CD4-positive, alpha-beta T cell (primary cell): Measurements from ENCODE around the gene HIVEP3. TPM values are rescaled to one million over a fixed set of nuclear protein-coding genes. Genes with fewer than 3 reads are reported as not detected.

Experiments
- ATAC-seq: fragments of 200-7000 bp; cut with Tn5 transposase; one replicate; pipeline ENCODE4 v1.10.0; 2022; ENCODE audit warnings: mild to moderate bottlenecking; ENCODE audit not compliant: poor library complexity
- CTCF ChIA-PET: fragments of 350-600 bp; sonication (Branson Sonifier 250); formaldehyde crosslinking; loops from one replicate; lab custom pipeline; 2021; ENCODE audit warnings: antibody characterized with exemption, inconsistent platforms; lab: Charles Lee
- POLR2A ChIA-PET: fragments of 350-600 bp; sonication (Branson Sonifier 250); formaldehyde crosslinking; loops from one replicate; lab custom pipeline; 2021; ENCODE audit warnings: antibody characterized with exemption, inconsistent platforms; lab: Charles Lee
- DNase-seq, 14 experiments: peaks; one replicate each; pipeline ENCODE4 v3.0.0-alpha.2; 2013 to 2020; ENCODE audit warnings: mixed read lengths in 2 of 14
- H3K27ac ChIP-seq, 2 donors: one replicate each; pipeline versions ENCODE4 v1.5.1 to v1.7.0; 2013; ENCODE audit warnings: low read length in 2 of 2, low read depth in 1 of 2, mild to moderate bottlenecking in 1 of 2
- H3K27me3 ChIP-seq, 2 experiments: 1 replicate in 1 of 2; 2 replicates in 1 of 2; pipeline versions ENCODE4 v1.6.1 to v1.7.0; 2013; ENCODE audit warnings: low read length in 2 of 2, control low read depth in 1 of 2, mild to moderate bottlenecking in 1 of 2, moderate library complexity in 1 of 2; ENCODE audit not compliant: insufficient read depth in 2 of 2, control insufficient read depth in 1 of 2
- H3K36me3 ChIP-seq: one replicate; pipeline ENCODE4 v1.6.1; 2013; ENCODE audit warnings: low read length, control low read depth; ENCODE audit not compliant: insufficient read depth
- H3K4me1 ChIP-seq: one replicate; pipeline ENCODE4 v1.6.1; 2013; ENCODE audit warnings: low read length, control low read depth; ENCODE audit not compliant: insufficient read depth
- H3K4me3 ChIP-seq: one replicate; pipeline ENCODE4 v1.5.1; 2013; ENCODE audit warnings: mild to moderate bottlenecking, low read length, moderate library complexity
- H3K9me3 ChIP-seq, 2 experiments: 1 replicate in 1 of 2; 2 replicates in 1 of 2; pipeline versions ENCODE4 v1.6.1 to v1.7.0; 2013; ENCODE audit warnings: low read length in 2 of 2, mild to moderate bottlenecking in 2 of 2, control low read depth in 1 of 2, moderate library complexity in 1 of 2; ENCODE audit not compliant: control insufficient read depth in 1 of 2, insufficient read depth in 1 of 2
- H3K27ac Mint-ChIP-seq: one replicate; pipeline ENCODE4 v1.8.0; 2020; ENCODE audit warnings: mixed read lengths
- H3K27me3 Mint-ChIP-seq: one replicate; pipeline ENCODE4 v1.8.0; 2021; ENCODE audit warnings: mixed read lengths
- H3K36me3 Mint-ChIP-seq: one replicate; pipeline ENCODE4 v1.8.0; 2021; ENCODE audit warnings: low read depth, mixed read lengths
- H3K4me1 Mint-ChIP-seq: one replicate; pipeline ENCODE4 v1.8.0; 2021; ENCODE audit warnings: low read depth, mixed read lengths
- H3K4me3 Mint-ChIP-seq: one replicate; pipeline ENCODE4 v1.8.0; 2020; ENCODE audit warnings: mild to moderate bottlenecking, mixed read lengths
- H3K9me3 Mint-ChIP-seq: one replicate; pipeline ENCODE4 v1.8.0; 2020; ENCODE audit warnings: mixed read lengths
- CTCF ChIP-seq: fragments of 200-600 bp; IDR thresholded peaks from one replicate; pipeline ENCODE4 v1.8.0; 2022; ENCODE audit warnings: antibody characterized with exemption, mild to moderate bottlenecking
- intact Hi-C, 2 experiments: fragments of 100-400 bp; cut with DNase I in 1 of 2; cut with micrococcal nuclease in 1 of 2; formaldehyde crosslinking; loops; one replicate each; pipeline versions ENCODE4 v1.15.1 to v1.9.0; 2023 to 2025; cut with DNase I, micrococcal nuclease
- total RNA-seq, 174 experiments: library from RNA in 2 of 174; stranded (reverse) in 2 of 174; gene quantifications; one replicate each; pipeline ENCODE4 v1.2.3 and lab custom pipeline; 2021 to 2026

Gene HIVEP3
- total RNA-seq, 2 experiments from 2014 or later = 5.1 to 5.4 TPM

DNA sequence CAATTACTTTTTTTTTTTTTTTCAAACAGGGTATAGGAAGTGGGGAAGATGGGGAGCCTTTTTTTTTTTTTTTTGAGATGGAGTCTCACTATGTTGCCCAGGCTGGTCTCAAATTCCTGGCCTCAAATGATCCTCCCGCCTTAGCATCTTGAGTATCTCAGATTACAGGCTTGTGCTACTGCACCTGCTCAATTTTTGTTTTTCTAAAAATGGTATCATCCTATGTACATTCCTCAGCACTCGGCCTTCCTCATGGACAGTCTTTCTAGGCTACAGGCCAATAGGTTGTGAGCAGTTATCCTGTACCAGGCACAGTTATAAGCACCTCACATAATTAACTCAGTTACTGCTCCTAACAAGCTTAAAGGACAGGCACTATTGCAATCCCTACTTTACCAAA is 302.2 kb downstream of the HIVEP3 start:
- Mint-ChIP-seq H3K4me3 (no peak overlapping the region), H3K4me1 (peaks cover under 1% of the 10 kb centered on the region), H3K27ac (no peak overlapping the region), H3K9me3 (no peaks in the 10 kb centered on the region), H3K27me3 (no peaks in the 10 kb centered on the region), H3K36me3 (no peaks in the 10 kb centered on the region)
- H3K36me3 ChIP-seq = peaks cover 5% of the 10 kb centered on the region
- CTCF ChIA-PET = no interaction called here
- H3K9me3 ChIP-seq = no peaks in the 10 kb centered on the region
- no peaks in the 10 kb centered on the region for H3K27me3 ChIP-seq
- no peaks in the 10 kb centered on the region for H3K4me1 ChIP-seq
- no peak overlapping the region for H3K27ac ChIP-seq
- no peak for DNase-seq
- intact Hi-C loops = no loop called here
- no peak for ATAC-seq
- TF ChIP-seq CTCF = no peak
- no peak overlapping the region for H3K4me3 ChIP-seq
- POLR2A ChIA-PET = no interaction called here

DNA sequence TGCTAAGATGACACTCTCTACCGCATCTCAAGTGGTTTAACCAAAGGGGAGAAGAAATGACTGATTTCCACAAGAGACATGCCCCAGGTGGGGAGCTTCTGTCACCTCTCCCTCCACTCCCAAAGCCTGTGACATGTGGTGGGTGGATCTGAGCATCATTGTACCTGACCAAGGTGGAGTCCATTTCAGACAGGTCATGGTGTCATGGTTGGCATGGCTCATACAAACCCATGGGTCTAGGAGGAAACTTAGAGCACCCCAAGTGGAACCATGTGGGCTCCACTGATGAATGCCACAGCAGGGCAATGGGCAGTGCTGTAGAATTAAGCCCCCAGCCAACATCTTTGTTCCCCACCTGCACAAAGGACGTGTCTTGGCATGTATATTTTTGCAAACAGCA is 302.7 kb downstream of the HIVEP3 start:
- ChIA-PET POLR2A (no interaction called here), CTCF (no interaction called here)
- Histone ChIP-seq H3K4me1 (no peaks in the 10 kb centered on the region), H3K4me3 (no peak overlapping the region), H3K9me3 (no peaks in the 10 kb centered on the region), H3K36me3 (peaks cover 5% of the 10 kb centered on the region), H3K27ac (no peak overlapping the region), H3K27me3 (no peaks in the 10 kb centered on the region)
- Mint-ChIP-seq H3K27me3 (no peaks in the 10 kb centered on the region), H3K4me1 (no peaks in the 10 kb centered on the region), H3K27ac (no peak overlapping the region), H3K9me3 (no peaks in the 10 kb centered on the region), H3K36me3 (no peaks in the 10 kb centered on the region), H3K4me3 (no peak overlapping the region)
- no peak for TF ChIP-seq CTCF
- intact Hi-C loops = no loop called here
- ATAC-seq (no peak), DNase-seq (no peak)

DNA sequence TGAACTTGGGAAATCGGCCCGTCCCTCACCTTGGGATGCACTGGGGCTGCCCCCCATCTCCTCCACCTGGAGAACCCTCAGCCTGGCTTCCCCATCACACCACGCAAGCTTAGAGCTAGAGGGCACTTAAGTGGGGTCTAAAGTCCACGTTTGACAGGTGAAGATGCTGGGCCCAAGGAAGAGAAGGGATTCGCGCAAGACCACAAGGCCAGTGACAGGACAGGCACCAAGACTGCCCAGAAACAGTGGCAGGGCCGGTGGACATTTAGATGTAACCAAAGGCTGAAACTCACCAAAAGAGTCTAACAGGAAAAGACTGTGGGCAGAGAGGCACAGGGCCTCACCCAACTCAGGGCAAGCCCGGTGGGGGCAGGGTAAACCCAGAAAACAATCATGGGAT is 303.4 kb downstream of the HIVEP3 start:
- no peak overlapping the region for H3K4me3 Mint-ChIP-seq
- H3K9me3 ChIP-seq = no peaks in the 10 kb centered on the region
- no peak for DNase-seq
- no peak for ATAC-seq
- intact Hi-C loops = no loop called here
- no peaks in the 10 kb centered on the region for H3K27me3 Mint-ChIP-seq
- no peak for TF ChIP-seq CTCF
- no peaks in the 10 kb centered on the region for H3K4me1 Mint-ChIP-seq
- no peaks in the 10 kb centered on the region for H3K4me1 ChIP-seq
- H3K36me3 Mint-ChIP-seq = no peaks in the 10 kb centered on the region
- no peak overlapping the region for H3K27ac Mint-ChIP-seq
- H3K27me3 ChIP-seq = no peaks in the 10 kb centered on the region
- no peaks in the 10 kb centered on the region for H3K9me3 Mint-ChIP-seq
- peaks cover 5% of the 10 kb centered on the region for H3K36me3 ChIP-seq
- H3K4me3 ChIP-seq = no peak overlapping the region
- POLR2A ChIA-PET = no interaction called here
- CTCF ChIA-PET = no interaction called here
- no peak overlapping the region for H3K27ac ChIP-seq
